HepG2 (cell line): ENCODE measurements around the gene PCP4L1. TPM values are rescaled to one million over a fixed set of nuclear protein-coding genes. Genes with fewer than 3 reads are reported as not detected.

Experiments
- CAMTA2 ChIP-seq: sonication (generic); formaldehyde crosslinking; IDR thresholded peaks from 2 replicates; pipeline ENCODE4 v1.4.0; 2020; ENCODE audit warnings: mild to moderate bottlenecking, missing genetic modification reagents, borderline replicate concordance
- CHD4 ChIP-seq: fragments of 200-600 bp; sonication (generic); IDR thresholded peaks from 2 replicates; pipeline ENCODE4 v1.7.0; 2017; ENCODE audit warnings: mild to moderate bottlenecking, low read length, borderline replicate concordance
- GPN1 ChIP-seq: sonication (generic); formaldehyde crosslinking; IDR thresholded peaks from 2 replicates; pipeline ENCODE4 v1.5.1; 2020; ENCODE audit warnings: missing genetic modification reagents, borderline replicate concordance
- SMARCE1 ChIP-seq: fragments of 450-650 bp; IDR thresholded peaks from 2 replicates; pipeline ENCODE4 v1.6.1; 2017; ENCODE audit warnings: borderline replicate concordance
- ZNF614 ChIP-seq: IDR thresholded peaks from 2 replicates; pipeline ENCODE4 v1.6.1; 2018; ENCODE audit warnings: missing biosample characterization, missing genetic modification reagents, inconsistent platforms, borderline replicate concordance
- ZNF687 ChIP-seq: sonication (generic); formaldehyde crosslinking; IDR thresholded peaks from 2 replicates; pipeline ENCODE4 v1.5.1; 2020; ENCODE audit warnings: mild to moderate bottlenecking, missing genetic modification reagents, moderate library complexity
- ZNF775 ChIP-seq: sonication (generic); formaldehyde crosslinking; IDR thresholded peaks from 2 replicates; pipeline ENCODE4 v1.4.0; 2020; ENCODE audit warnings: missing genetic modification reagents, mild to moderate bottlenecking, moderate library complexity, borderline replicate concordance
- ZZZ3 ChIP-seq: sonication (generic); formaldehyde crosslinking; IDR thresholded peaks from 2 replicates; pipeline ENCODE4 v1.4.0; 2020; ENCODE audit warnings: missing genetic modification reagents, mild to moderate bottlenecking, borderline replicate concordance
- polyA plus RNA-seq, 8 experiments: library from polyadenylated mRNA; depleted of rRNA in 3 of 8; stranded (reverse) in 7 of 8; unstranded in 1 of 8; fragments of >200 nt; fragmentation: Illumina TruSeq in 4 of 8; extraction: Trizol in 4 of 8; gene quantifications; 2 replicates each; pipeline versions ENCODE4 v1.2.1 to v1.2.3, GENCODE V29; 2011 to 2016; ENCODE audit warnings: low read depth in 4 of 8, missing spikeins in 1 of 8, mixed read lengths in 1 of 8; ENCODE audit not compliant: insufficient read depth in 1 of 8
- total RNA-seq, 5 experiments: library from RNA; depleted of rRNA; stranded (reverse); fragments of >200 nt; fragmentation: Illumina TruSeq; extraction: Trizol; gene quantifications; 2 replicates each; pipeline ENCODE4 v1.2.3, GENCODE V29; 2016; ENCODE audit warnings: low read depth in 1 of 5
- TF ChIP-seq, protein P1 (sequence below): sonication (generic); formaldehyde crosslinking; IDR thresholded peaks from 2 replicates; pipeline ENCODE4 v1.5.0; 2020; ENCODE audit warnings: mild to moderate bottlenecking, missing genetic modification reagents, borderline replicate concordance

PCP4L1 gene
- total and polyA plus RNA-seq, 2 of the 13 experiments (the other 11 are each of a cell fraction or from before 2014, with no cell fraction given): 0.28 TPM; not detected in 1

DNA sequence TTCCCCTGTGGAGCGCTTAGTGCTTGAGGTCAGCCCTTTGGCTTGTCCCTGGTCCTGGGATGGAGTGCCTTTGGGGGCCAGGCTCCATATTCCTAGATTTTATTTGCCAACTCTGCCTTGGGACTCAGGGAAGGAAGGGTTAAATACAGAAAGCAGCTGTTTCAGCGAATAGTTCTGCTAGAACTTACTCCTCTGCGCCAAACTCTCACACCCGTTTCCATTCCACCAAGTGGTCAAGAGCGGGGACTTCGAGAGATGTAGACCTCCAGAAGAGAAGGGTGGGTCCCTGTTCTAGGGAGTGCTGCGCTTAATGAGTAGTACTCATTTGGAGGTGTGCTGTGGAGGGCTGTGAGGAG is 33.4 kb upstream of the PCP4L1 start (continued):
- TF ChIP-seq, protein P1, sequence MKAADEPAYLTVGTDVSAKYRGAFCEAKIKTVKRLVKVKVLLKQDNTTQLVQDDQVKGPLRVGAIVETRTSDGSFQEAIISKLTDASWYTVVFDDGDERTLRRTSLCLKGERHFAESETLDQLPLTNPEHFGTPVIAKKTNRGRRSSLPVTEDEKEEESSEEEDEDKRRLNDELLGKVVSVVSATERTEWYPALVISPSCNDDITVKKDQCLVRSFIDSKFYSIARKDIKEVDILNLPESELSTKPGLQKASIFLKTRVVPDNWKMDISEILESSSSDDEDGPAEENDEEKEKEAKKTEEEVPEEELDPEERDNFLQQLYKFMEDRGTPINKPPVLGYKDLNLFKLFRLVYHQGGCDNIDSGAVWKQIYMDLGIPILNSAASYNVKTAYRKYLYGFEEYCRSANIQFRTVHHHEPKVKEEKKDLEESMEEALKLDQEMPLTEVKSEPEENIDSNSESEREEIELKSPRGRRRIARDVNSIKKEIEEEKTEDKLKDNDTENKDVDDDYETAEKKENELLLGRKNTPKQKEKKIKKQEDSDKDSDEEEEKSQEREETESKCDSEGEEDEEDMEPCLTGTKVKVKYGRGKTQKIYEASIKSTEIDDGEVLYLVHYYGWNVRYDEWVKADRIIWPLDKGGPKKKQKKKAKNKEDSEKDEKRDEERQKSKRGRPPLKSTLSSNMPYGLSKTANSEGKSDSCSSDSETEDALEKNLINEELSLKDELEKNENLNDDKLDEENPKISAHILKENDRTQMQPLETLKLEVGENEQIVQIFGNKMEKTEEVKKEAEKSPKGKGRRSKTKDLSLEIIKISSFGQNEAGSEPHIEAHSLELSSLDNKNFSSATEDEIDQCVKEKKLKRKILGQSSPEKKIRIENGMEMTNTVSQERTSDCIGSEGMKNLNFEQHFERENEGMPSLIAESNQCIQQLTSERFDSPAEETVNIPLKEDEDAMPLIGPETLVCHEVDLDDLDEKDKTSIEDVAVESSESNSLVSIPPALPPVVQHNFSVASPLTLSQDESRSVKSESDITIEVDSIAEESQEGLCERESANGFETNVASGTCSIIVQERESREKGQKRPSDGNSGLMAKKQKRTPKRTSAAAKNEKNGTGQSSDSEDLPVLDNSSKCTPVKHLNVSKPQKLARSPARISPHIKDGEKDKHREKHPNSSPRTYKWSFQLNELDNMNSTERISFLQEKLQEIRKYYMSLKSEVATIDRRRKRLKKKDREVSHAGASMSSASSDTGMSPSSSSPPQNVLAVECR (CRISPR knock-in tag): no peak
- TF ChIP-seq CAMTA2 (CRISPR knock-in tag) (no peak), ZZZ3 (no peak), ZNF775 (CRISPR knock-in tag) (no peak), ZNF614 (CRISPR knock-in tag) (0 out of 2 replicates have a peak, but pooled peaks have one; percentile 8), CHD4 (peak; percentile 41; the same call in 1 of the 2 replicates), GPN1 (no peak), ZNF687 (CRISPR knock-in tag) (no peak), SMARCE1 (no peak)
